ENCODE data around the gene SGSH.
"Not testable (repeated sequence)": the region's sequence is repeated elsewhere in the genome, so short reads cannot be mapped to it uniquely, and the experiment has no call there.

SGSH gene

GRCh38 chr17:80260069-80260535 lies 40.0 kb upstream of the SGSH start:
- DNase-seq (ENCODE audit: insufficient read length, low spot score) (no peak), FAIRE-seq (no peak)
- no peak for TF ChIP-seq CTCF (IDR thresholded peaks at IDR 0.05; ENCODE audit: insufficient read depth, missing control alignments)

- FAIRE-seq: no peak
- no peak for DNase-seq (ENCODE audit: insufficient read length, low spot score)
- TF ChIP-seq CTCF (IDR thresholded peaks at IDR 0.05; ENCODE audit: insufficient read depth, missing control alignments): no peak
Measured at GRCh38 chr17:80259457-80260068, 39.4 kb upstream of the SGSH start.

GRCh38 chr17:80258296-80258695 lies 38.2 kb upstream of the SGSH start:
- not testable (repeated sequence) for FAIRE-seq; DNase-seq (ENCODE audit: insufficient read length, low spot score)

- no peak for FAIRE-seq
- TF ChIP-seq CTCF (IDR thresholded peaks at IDR 0.05; ENCODE audit: insufficient read depth, missing control alignments): no peak
- DNase-seq (ENCODE audit: insufficient read length, low spot score): no peak
Measured at GRCh38 chr17:80257716-80258213, 37.6 kb upstream of the SGSH start.

- FAIRE-seq (no peak), DNase-seq (ENCODE audit: insufficient read length, low spot score) (no peak)
- TF ChIP-seq CTCF (IDR thresholded peaks at IDR 0.05; ENCODE audit: insufficient read depth, missing control alignments): no peak
Measured at GRCh38 chr17:80256034-80256350, 35.9 kb upstream of the SGSH start.

GRCh38 chr17:80254396-80255251 lies 34.5 kb upstream of the SGSH start:
- no peak for DNase-seq (ENCODE audit: insufficient read length, low spot score)
- no peak for FAIRE-seq
- TF ChIP-seq CTCF (IDR thresholded peaks at IDR 0.05; ENCODE audit: insufficient read depth, missing control alignments): no peak

- TF ChIP-seq CTCF (IDR thresholded peaks at IDR 0.05; ENCODE audit: insufficient read depth, missing control alignments): no peak
- FAIRE-seq (no peak), DNase-seq (ENCODE audit: insufficient read length, low spot score) (no peak)
Measured at GRCh38 chr17:80253631-80254395, 33.7 kb upstream of the SGSH start.

All from D721Med (cell line).